HG03565 (cell line): ENCODE results near the gene OR4M1.
"Not testable (repeated sequence)": the region's sequence is repeated elsewhere in the genome, so short reads cannot be mapped to it uniquely, and the experiment has no call there.

ENCODE experiments used
- ATAC-seq: cut with Tn5 transposase; IDR thresholded peaks from one replicate; pipeline ENCODE4 v1.9.1; 2021; ENCODE audit warnings: mild to moderate bottlenecking, moderate library complexity; ENCODE audit not compliant: unreplicated experiment

OR4M1 gene, protein sequence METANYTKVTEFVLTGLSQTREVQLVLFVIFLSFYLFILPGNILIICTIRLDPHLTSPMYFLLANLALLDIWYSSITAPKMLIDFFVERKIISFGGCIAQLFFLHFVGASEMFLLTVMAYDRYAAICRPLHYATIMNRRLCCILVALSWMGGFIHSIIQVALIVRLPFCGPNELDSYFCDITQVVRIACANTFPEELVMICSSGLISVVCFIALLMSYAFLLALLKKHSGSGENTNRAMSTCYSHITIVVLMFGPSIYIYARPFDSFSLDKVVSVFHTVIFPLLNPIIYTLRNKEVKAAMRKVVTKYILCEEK

DNA sequence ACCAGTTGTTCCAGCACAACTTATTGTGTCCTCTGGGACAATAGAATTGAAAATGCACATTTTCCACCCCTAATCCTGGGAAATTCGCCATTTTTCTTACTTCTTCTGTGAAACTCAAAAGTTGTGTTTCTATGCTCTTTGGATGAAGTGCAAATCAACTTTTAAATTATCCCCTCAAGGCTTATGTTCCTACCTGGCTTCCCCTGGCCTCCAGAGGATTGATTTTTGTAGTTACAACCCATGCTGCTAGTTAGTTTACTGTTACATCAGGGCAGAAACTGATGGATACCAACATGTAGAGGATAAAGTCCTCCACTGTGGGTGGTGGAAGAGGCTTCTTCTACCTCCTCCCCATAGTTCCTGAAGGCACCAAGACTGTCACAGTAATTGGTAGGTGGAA lies at the start of gene OR4M1:
Gene OR4M1, plus strand, starts transcription at position 301 of the 400 bp plus-strand sequence. CDS start 6,819 bp downstream, outside the sequence.
- not testable (repeated sequence) for ATAC-seq

DNA sequence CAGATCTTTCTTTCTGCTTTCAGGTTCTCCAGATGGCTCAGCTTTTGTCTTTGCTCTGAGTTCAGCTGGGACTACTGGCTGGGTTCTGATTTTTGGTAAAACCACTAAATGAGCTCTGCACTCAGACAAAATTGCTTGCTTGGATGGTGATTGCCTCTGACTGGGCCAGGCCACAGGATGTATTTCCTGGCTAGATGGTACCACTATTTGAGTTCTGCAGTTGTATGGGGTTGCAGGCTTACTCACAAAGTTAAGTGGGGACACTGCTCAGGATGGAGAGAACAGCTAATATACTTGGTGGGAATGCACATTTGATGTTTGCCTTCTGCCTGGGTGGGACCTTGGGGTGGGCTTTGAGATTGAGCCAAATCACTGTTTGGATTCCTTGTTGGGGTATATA lies 43.9 kb upstream of the OR4M1 start:
- no peak for ATAC-seq

DNA sequence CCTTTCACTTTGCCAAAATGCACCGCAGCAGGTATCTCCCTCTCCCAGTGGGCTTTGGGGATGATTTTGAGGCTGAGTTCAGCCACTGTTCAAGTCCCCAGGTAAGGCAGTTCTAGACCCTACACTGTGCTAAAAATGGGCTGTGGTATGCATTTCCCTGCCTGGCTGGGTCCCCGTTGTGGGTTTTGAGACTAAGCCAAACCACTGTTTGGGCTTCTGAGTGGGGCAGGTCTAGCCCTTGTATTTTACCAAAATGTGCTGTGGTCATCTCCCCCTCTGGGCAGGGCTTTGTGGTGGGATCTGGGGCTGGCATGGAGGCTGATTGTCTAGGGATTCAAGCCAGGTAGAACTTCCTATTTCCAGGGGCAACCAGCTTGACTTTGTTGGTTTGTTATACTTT lies 43.5 kb upstream of the OR4M1 start:
- no peak for ATAC-seq

DNA sequence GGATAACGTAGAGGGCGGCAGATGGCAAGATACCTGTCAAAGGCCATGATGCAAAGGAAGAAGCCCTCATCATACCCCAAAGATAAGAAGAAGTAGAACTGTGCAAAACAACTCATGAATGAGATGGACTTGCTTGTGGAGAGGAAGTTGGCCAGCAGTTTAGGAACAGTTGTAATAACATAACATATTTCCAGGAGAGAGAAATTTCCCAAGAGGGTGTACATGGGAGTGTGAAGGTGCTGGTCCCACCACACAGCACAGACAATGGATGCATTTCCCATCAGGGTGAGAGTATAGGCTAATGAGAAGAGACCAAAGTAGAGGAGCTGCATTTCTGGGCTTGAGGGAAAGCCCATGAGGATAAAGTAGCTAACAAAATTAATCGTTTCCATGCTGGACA lies 39.4 kb upstream of the OR4M1 start:
- not testable (repeated sequence) for ATAC-seq

DNA sequence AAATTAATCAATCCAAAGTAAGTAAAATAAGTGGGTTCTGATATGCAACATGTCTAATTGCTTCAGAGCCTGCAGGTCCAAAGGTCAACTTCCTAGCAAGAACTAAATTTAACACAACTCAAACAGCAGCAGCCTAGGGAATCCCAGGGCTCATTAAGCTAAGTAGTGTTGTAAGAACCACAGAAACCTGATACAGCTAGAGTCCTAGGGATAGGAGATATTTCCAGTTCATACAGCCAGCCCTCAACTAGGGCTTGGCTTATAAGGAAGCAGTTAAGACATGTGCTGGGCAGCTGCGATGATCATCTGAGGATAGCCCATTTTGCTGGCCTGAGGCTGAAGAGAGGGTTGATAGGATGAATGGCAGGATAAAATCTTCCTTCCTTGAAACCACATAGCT lies 30.0 kb upstream of the OR4M1 start, which contains the start of gene OR4Q3:
Gene OR4Q3, plus strand, starts transcription at position 316 of the 400 bp plus-strand sequence.
- ATAC-seq, result no peak

DNA sequence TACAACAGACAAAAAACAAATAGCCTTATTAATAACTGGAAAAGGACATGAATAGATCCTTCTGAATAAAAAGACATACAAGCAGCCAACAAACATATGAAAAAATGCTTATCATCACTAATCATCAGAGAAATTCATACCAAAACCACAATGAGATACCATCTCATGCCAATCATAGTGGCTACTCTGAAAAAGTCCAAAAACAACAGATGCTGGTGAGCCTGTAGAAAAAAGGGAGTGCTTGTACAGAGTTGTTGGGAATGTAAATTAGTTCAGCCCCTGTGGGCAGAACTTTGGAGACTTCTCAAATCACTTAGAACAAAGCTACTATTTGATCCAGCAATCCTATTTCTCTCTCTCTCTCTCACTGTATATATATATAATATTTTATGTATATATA lies 21.0 kb upstream of the OR4M1 start:
- not testable (repeated sequence) for ATAC-seq

DNA sequence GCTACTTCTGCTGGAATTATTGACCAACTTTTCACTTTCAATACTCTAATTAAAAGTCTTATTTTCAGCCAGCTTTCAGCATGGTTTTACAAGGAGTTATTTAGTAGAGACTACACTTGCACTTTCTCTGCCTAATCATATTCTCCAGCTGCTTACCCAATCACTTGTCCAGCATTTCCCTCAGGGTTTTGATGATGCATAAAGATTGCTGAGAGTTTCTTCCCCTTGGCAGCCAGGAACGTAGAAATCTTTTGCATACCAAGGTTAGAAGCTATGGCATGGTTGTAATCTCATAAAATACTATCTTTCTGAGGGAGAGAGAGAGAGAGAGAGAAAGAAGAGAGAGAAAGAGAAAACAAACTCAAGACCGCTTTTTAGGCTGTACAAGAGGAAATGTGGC lies 19.1 kb upstream of the OR4M1 start:
- ATAC-seq, result no peak

DNA sequence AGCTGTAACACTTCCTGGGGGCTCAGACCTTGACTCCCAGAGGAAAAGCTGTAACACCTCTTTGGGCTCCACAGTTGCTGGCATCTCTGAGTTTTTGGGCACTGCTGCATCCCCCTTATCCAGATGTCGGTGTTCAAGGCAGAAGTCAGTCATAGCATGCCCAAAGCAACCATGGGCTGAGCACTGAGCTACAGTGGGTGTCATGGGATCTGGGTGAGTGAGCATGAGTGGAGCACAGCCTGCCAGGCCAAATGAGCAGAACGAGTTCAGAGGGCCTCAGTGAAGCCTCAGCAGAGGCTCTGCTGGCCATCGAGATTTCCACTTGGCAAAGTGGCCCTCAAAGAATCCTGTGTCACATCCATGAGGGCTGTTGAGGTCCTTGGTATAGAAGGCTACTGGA lies 1.8 kb upstream of the OR4M1 start:
- not testable (repeated sequence) for ATAC-seq

DNA sequence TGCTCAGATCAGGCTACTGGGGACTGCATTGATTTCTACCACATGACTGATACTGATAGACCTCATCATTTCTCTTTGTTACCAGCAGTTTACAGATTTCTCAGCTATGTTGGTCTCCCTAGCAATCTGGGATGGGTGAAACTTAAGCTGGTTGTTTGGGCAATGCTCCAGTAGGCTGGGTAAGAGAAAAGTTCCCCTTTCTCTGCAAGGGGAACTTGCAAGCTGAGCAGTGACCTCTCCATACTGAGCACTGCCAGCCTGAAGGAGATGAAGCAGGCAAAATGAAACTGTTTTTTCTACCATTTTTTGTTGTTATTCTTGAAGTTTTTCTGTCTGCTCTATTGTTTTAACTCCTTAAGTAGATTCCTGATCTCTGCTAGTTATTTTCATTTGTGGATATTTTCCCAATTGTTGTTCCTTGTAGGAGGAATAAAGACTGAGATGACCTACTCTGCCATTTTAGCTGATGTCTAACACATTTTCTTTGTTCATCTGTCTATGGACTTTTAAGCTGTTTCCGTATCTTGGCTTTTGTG lies 1.3 kb upstream of the OR4M1 start:
- no peak for ATAC-seq

DNA sequence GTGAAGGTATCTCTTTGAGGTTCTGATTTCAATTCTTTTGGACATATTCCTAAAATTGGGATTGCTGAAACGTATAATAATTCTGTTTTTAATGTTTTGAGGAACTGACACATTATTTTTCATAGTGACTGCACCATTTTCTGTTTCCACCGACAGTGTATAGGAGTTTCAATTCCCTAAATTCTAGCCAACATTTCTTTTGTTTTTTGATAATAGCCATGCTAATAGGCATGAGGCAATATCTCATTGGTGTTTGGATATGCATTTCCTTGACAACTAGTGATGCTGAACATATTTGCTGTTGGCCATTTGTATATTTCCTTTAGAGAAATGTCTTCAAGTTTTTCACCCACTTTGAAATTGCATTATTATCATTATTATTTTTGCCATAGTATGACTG lies 850 bp upstream of the OR4M1 start:
- not testable (repeated sequence) for ATAC-seq

DNA sequence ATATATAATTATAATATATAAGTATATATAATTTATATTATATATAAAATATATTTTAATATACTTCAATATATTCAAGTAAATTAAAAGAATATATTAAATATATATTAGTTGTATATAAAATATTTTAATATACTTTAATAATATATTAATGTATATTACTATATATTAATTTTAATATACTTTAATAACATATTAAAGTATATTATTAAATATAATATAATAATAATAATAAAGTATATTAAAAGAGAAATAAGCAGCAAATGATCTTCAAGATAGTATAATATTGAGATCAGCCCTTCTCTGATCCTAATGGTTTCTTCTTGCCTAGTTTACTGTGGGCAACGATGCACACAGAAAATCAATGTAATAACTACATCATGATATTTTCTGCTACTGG lies 2.3 kb downstream of the OR4M1 start:
- ATAC-seq, result no peak

DNA sequence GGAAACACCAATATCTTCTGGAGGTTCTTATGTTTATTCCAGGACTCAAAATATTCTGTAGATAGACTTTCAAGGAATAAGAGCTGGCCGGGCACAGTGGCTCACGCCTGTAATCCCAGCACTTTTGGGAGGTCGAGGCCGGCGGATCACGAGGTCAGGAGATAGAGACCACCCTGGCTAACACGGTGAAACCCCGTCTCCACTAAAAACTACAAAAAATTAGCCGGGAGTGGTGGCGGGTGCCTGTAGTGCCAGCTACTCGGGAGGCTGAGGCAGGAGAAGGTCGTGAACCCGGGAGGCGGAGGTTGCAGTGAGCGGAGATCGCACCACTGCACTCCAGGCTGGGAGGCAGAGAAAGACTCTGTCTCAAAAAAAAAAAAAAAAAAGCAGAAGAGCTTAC lies 12.5 kb downstream of the OR4M1 start:
- not testable (repeated sequence) for ATAC-seq

DNA sequence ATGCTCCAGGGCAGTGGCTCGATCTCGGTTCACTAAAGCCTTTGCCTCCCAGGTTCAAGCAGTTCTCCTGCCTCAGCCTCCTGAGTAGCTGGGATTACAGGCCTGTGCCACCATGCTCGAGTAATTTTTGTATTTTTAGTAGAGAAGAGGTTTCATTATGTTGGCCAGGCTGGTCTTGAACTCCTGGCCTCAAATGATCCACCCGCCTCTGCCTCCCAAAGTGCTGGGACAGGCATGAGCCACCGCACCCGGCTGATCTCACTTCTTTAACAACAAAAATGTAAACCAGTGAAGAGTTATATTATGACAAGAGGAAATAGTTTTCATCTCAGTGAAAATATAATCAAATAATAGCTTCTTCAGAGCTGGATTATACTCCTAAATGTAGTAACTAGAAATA lies 14.0 kb downstream of the OR4M1 start:
- ATAC-seq, result not testable (repeated sequence)

DNA sequence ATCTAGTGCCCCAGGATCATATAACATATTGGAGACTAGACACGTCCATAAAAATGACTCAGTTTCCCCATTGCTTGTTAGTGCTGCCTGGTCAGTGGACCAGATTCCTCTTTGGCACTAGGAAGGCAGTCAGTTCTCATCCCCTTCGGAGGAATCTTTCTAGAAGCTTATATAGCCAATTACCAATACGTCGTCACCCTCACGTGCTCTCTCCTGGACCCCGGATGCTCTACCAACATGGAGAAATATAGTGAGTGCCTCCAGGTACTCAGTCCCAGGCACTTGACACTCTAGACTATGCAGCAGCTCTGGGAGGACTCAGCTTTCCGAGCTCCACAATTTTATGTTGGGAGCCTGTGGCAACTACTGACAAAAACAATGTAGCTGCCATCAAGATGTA lies 14.8 kb downstream of the OR4M1 start:
- not testable (repeated sequence) for ATAC-seq

DNA sequence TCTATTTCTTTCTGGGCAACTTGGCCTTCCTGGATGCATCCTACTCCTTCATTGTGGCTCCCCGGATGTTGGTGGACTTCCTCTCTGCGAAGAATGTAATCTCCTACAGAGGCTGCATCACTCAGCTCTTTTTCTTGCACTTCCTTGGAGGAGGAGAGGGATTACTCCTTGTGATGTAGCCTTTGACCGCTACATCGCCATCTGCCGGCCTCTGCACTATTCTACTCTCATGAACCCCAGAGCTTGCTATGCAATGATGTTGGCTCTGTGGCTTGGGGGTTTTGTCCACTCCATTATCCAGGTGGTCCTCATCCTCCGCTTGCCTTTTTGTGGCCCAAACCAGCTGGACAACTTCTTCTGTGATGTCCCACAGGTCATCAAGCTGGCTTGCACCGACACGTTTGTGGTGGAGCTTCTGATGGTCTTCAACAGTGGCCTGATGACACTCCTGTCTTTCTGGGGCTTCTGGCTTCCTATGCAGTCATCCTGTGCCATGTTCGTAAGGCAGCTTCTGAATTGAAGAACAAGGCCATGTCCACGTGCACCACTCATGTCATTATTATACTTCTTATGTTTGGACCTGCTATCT lies 23.3 kb downstream of the OR4M1 start:
- not testable (repeated sequence) for ATAC-seq

DNA sequence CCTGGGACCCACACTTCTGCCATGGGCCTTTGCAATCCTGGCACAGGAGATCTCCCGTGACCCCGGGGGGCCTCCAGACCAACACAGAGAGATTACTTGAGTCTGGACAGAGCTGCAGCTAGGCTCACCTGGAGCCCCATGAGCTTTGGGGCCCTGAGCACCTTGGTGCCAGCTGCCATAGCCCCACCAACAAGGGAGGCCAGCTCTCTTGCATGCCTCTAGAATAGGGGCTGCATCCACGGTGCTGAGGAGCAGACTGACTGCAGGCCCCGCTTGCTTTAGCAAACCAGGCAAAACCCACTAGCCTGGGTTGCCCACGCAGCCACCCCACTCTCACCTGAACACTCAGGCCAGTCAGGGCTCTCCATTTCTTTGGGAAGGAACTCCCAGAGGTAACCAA lies 26.6 kb downstream of the OR4M1 start:
- no peak for ATAC-seq

DNA sequence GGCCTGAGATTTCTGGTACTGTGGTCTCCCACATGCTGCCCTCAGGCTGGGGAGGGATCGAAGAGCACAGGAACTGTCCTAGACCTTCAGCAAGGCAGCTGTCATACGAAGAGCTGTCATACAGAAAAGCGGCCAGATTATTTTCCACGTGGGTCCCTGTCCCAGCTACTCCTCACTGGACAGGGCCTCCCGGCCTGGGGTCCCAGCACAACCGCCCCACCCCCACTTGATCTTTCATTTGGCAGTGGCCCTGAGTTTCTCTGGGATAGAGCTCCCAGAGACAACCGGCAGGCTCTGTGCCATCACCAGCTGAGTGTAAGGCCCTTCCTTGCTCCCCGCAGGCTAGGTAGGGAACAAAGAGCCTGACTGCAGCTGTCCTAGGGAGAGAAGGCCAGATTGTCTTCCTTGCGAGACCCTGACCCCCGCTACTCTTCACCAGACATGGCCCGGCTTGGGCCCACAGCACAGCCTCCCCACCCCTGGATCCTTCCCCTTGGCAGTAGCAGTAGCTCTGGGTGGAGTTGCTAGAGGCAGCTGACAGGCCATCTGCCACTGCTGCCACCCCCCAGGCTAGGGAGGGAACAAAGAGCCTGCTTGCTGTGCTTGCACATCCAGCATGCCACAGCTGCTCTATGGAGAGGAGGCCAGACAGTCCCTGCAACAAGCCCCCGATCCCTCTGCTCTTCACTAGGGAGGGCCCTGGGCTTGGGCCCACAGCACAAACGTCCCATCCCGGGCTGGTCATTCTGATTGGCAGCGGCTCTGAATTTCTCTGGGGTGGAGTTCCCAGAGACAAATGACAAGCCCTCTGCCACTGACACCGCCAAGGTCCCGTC lies 27.2 kb downstream of the OR4M1 start:
- ATAC-seq, result no peak

DNA sequence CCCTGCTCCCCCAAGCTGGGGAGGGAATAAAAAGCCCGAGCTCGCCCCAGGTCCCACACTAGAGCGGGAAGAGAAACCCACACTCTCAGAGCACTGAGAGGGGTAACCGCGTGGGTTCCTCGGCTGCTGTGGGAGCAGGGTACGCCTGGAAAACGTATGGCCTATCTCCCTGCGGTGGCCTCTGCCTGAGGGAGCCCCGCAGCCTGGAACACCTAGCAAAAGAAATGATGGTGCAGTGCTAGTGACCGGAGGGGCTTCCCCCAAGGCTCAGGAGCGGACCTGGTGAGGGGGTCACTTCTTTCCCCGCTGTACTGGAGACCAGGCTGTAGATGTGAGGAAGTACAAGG lies 27.8 kb downstream of the OR4M1 start:
- no peak for ATAC-seq

DNA sequence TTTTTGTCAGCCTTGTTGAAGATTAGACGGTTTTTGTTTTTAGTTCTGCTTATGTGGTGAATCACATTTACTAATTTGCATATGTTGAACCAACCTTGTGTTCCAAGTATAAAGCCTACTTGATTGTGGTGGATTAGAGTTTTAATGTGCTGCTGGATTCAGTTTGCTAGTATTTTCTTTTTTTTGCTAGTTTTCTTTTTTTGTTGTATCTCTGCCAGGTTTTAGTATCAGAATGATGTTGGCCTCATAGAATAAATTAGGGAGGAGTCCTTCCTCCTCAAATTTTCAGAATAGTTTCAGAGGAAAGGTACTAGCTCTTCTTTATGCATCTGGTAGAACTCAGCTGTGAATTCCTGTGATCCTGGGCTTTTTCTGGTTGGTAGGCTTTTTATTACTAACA lies 30.2 kb downstream of the OR4M1 start, which contains the start of gene OR4N2:
Gene OR4N2, plus strand, starts transcription at position 301 of the 400 bp plus-strand sequence. CDS start 23,679 bp downstream, outside the sequence.
- not testable (repeated sequence) for ATAC-seq

DNA sequence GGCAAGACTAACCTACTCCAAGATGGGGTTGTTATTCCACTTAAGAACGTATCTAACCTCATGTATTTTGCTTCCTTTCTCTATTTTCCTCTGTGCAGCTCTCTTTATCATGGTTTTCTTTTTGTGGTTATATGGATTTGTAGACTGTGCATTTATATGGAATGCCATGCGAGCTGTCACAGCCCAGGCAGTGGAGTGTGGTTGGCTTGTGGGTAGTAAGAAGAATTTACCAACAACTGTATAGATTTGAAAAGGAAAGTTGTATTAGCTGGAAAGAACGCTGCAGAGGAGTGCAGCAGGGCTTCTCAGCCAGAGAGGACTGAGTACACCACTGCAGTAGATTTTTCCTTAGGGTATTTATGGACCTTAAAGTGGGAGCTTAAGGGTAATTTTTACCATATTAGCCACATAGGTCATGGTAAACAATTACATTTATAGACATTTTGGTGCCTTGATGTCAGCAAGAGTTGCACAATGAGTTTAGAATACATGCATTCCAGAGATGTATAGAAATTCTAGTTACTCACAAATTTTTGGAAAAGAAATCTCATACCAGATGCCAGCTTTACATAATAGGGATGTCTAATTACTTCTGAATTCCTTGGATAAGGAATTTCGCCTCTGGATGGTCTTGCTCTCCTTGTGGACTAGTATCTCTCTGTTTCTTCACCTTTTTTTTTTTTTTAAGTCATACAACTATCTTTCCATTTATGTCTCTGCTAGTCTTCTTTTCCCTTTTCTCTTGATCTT lies 40.0 kb downstream of the OR4M1 start:
- ATAC-seq, result not testable (repeated sequence)

DNA sequence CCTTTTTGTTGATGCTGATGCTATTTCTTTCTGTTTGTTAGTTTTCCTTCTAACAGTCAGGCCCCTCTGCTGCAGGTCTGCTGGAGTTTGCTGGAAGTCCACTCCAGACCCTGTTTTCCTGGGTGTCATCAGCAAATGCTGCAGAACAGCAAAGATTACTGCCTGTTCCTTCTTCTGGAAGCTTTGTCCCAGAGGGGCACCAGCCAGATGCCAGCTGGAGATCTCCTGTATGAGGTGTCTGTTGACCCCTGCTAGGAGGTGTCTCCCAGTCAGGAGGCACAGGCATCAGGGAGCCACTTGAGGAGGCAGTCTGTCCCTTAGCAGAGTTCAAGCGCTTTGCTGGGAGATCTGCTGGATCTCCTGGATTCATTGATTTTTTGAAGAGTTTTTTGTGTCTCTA lies 46.6 kb downstream of the OR4M1 start:
- not testable (repeated sequence) for ATAC-seq
